Measurements from ENCODE around the gene NECAP2. TPM values are rescaled to one million over a fixed set of nuclear protein-coding genes. Genes with fewer than 3 reads are reported as not detected.
"Not testable (repeated sequence)": the region's sequence is repeated elsewhere in the genome, so short reads cannot be mapped to it uniquely, and the experiment has no call there.

NECAP2 gene
- total RNA-seq, 1 donor from 2014 or later: 46.6 TPM

DNA sequence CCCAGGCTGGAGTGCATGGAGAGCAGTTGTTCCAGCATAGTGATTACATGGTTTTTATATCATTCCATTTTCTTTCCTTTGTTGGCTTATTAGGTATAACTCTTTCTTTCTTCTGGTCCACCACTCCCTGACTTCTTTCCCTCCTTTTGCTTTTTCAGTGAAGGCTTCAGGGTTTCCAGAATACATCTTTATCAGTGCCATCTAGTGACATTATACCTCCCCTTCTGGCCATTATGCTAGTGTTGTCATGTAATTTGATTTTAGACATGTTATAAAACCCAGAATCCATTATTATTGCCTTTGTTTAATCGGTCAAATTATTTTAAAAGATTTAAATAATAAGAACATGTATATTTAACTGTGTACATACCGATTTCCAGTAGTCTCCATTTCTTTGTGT is 63.0 kb downstream of the NECAP2 start:
- Histone ChIP-seq H3K4me2 (no peak overlapping the region), H3K9ac (no peak overlapping the region), H3F3A (ENCODE audit: low read depth) (peaks cover 20% of the 10 kb centered on the region), H3K4me3 (no peak overlapping the region), H3K27me3 (no peaks in the 10 kb centered on the region), H3K27ac (no peak overlapping the region), H4K20me1 (ENCODE audit: low read depth) (no peaks in the 10 kb centered on the region), H3K9me3 (ENCODE audit: low read depth) (no peaks in the 10 kb centered on the region), H3K4me1 (no peaks in the 10 kb centered on the region), H3K36me3 (no peaks in the 10 kb centered on the region), H2AFZ (replicated peaks) (no peak overlapping the region), H3K79me2 (ENCODE audit: low read depth) (peaks cover 2% of the 10 kb centered on the region)
- H3K36me3 Mint-ChIP-seq: no peaks in the 10 kb centered on the region
- H3K9me3 Mint-ChIP-seq: peaks cover 18% of the 10 kb centered on the region
- H3K4me1 Mint-ChIP-seq: peaks cover 7% of the 10 kb centered on the region
- TF ChIP-seq EZH2 (IDR thresholded peaks at IDR 0.05) (no peak), CTCF (IDR thresholded peaks at IDR 0.05) (no peak), EZH2phosphoT487 (IDR thresholded peaks at IDR 0.05) (no peak)
- H3K27me3 Mint-ChIP-seq (ENCODE audit: insufficient read depth, low read depth): no peaks in the 10 kb centered on the region
- H3K4me3 Mint-ChIP-seq: peak overlapping the region; percentile 38
- DNase-seq (ENCODE audit: low spot score): no peak
- no peak overlapping the region for H3K27ac Mint-ChIP-seq

GRCh38 chr1:16505870-16506269 is 65.3 kb downstream of the NECAP2 start:
- not testable (repeated sequence) for H3K4me2 ChIP-seq, H3K4me3 Mint-ChIP-seq

GRCh38 chr1:16506364-16507136 is 66.0 kb downstream of the NECAP2 start:
- H2AFZ ChIP-seq (replicated peaks): not testable (repeated sequence)

More at GRCh38 chr1:16505870-16506269, 65.3 kb downstream of the NECAP2 start:
- not testable (repeated sequence) for H3K4me1 ChIP-seq; H2AFZ ChIP-seq (replicated peaks); H3K27ac Mint-ChIP-seq; H4K20me1 ChIP-seq (ENCODE audit: low read depth); H3K79me2 ChIP-seq (ENCODE audit: low read depth); H3F3A ChIP-seq (ENCODE audit: low read depth); H3K36me3 Mint-ChIP-seq; H3K9ac ChIP-seq; H3K27me3 ChIP-seq; H3K9me3 ChIP-seq (ENCODE audit: low read depth); H3K4me1 Mint-ChIP-seq; H3K27ac ChIP-seq; H3K4me3 ChIP-seq; DNase-seq (ENCODE audit: low spot score); H3K27me3 Mint-ChIP-seq (ENCODE audit: insufficient read depth, low read depth); H3K36me3 ChIP-seq
- H3K9me3 Mint-ChIP-seq: peaks cover 18% of the 10 kb centered on the region

GRCh38 chr1:16508861-16509445 is 68.4 kb downstream of the NECAP2 start:
- H3K9me3 Mint-ChIP-seq: peaks cover 17% of the 10 kb centered on the region
- not testable (repeated sequence) for H3K36me3 ChIP-seq; H3K27ac ChIP-seq; H3K27ac Mint-ChIP-seq; H3K4me1 ChIP-seq; H3K4me3 Mint-ChIP-seq; H3K4me2 ChIP-seq; H4K20me1 ChIP-seq (ENCODE audit: low read depth); H3K27me3 ChIP-seq; H3K4me3 ChIP-seq; H3K36me3 Mint-ChIP-seq; H3K4me1 Mint-ChIP-seq; H3K9ac ChIP-seq; H2AFZ ChIP-seq (replicated peaks); H3K27me3 Mint-ChIP-seq (ENCODE audit: insufficient read depth, low read depth); H3K79me2 ChIP-seq (ENCODE audit: low read depth); H3K9me3 ChIP-seq (ENCODE audit: low read depth)
- DNase-seq (ENCODE audit: low spot score): peak; percentile 53
- peaks cover 20% of the 10 kb centered on the region for H3F3A ChIP-seq (ENCODE audit: low read depth)

More at GRCh38 chr1:16506364-16507136, 66.0 kb downstream of the NECAP2 start:
- H3F3A ChIP-seq (ENCODE audit: low read depth); H3K79me2 ChIP-seq (ENCODE audit: low read depth); H3K27ac Mint-ChIP-seq; H3K9me3 ChIP-seq (ENCODE audit: low read depth); H3K4me3 ChIP-seq; H3K36me3 Mint-ChIP-seq; H3K36me3 ChIP-seq; H3K9ac ChIP-seq; H3K4me3 Mint-ChIP-seq; H3K4me1 ChIP-seq; H3K27me3 Mint-ChIP-seq (ENCODE audit: insufficient read depth, low read depth); H3K27me3 ChIP-seq; H3K4me1 Mint-ChIP-seq; H4K20me1 ChIP-seq (ENCODE audit: low read depth): not testable (repeated sequence)
- Histone ChIP-seq H3K4me2 (peak overlapping the region; percentile 50), H3K27ac (peak overlapping the region; percentile 36)
- peak; percentile 69 for DNase-seq (ENCODE audit: low spot score)
- peaks cover 18% of the 10 kb centered on the region for H3K9me3 Mint-ChIP-seq

Other genes with a start within 250 kb of the NECAP2 start
- 10.9 and 22.2 TPM in 2 replicates for gene ARHGEF19, start 228.1 kb upstream of the NECAP2 start, total RNA-seq (ENCODE audit: low replicate concordance)
- gene CPLANE2, start 203.5 kb upstream of the NECAP2 start, total RNA-seq (ENCODE audit: low replicate concordance): 3.0 and 11.4 TPM in 2 replicates
- gene FBXO42, start 88.2 kb upstream of the NECAP2 start, total RNA-seq (ENCODE audit: low replicate concordance): 18.8 and 24.7 TPM in 2 replicates
- 50.2 and 73.2 TPM in 2 replicates for gene SZRD1, start 73.5 kb upstream of the NECAP2 start, total RNA-seq (ENCODE audit: low replicate concordance)
- not detected in 2 replicates for gene SPATA21, start 3.3 kb upstream of the NECAP2 start, total RNA-seq (ENCODE audit: low replicate concordance)
- under 0.01 TPM in 2 replicates for gene RNU1-1, start 73.6 kb downstream of the NECAP2 start, total RNA-seq (ENCODE audit: low replicate concordance)
- 54.9 and 69.9 TPM in 2 replicates for gene NBPF1, start 172.8 kb downstream of the NECAP2 start, total RNA-seq (ENCODE audit: low replicate concordance)
- gene RNU1-3, start 226.2 kb downstream of the NECAP2 start, total RNA-seq (ENCODE audit: low replicate concordance): under 0.01 TPM in 2 replicates

Measured in neural progenitor cell (in vitro differentiated cells).